GDM1 (cell line): Measurements from ENCODE around the gene MYO10.
A peak's percentile ranks its signal among the peaks of the same experiment; 100 is the strongest.

ENCODE experiments used
- DNase-seq: peaks from one replicate; lab custom pipeline; 2025; lab: John Stamatoyannopoulos, UW

The MYO10 gene

GRCh38 chr5:16943846-16944678 is 8.0 kb upstream of the MYO10 start:
- DNase-seq: no peak

GRCh38 chr5:16937503-16938161 is 1.5 kb upstream of the MYO10 start:
- no peak for DNase-seq

GRCh38 chr5:16936989-16937438 is 926 bp upstream of the MYO10 start:
- DNase-seq: no peak

GRCh38 chr5:16935231-16936149 is 598 bp downstream of the MYO10 start:
- DNase-seq: no peak

GRCh38 chr5:16934677-16935153 is 1.4 kb downstream of the MYO10 start:
- no peak for DNase-seq

- peak; percentile 50 for DNase-seq
Measured at GRCh38 chr5:16934123-16934522, 2.0 kb downstream of the MYO10 start.

- DNase-seq: no peak
Measured at GRCh38 chr5:16933337-16933736, 2.8 kb downstream of the MYO10 start.

GRCh38 chr5:16932401-16932800 is 3.7 kb downstream of the MYO10 start:
- DNase-seq: no peak

GRCh38 chr5:16931334-16932110 is 4.6 kb downstream of the MYO10 start:
- DNase-seq: no peak

GRCh38 chr5:16930496-16930895 is 5.6 kb downstream of the MYO10 start:
- DNase-seq: no peak

- no peak for DNase-seq
Measured at GRCh38 chr5:16929831-16930230, 6.3 kb downstream of the MYO10 start.

- DNase-seq: no peak
Measured at GRCh38 chr5:16929347-16929746, 6.7 kb downstream of the MYO10 start.

GRCh38 chr5:16927613-16928012 is 8.5 kb downstream of the MYO10 start:
- no peak for DNase-seq

GRCh38 chr5:16926417-16926816 is 9.7 kb downstream of the MYO10 start:
- DNase-seq: no peak

- DNase-seq: no peak
Measured at GRCh38 chr5:16924206-16924605, 11.9 kb downstream of the MYO10 start.

GRCh38 chr5:16922430-16922829 is 13.7 kb downstream of the MYO10 start:
- no peak for DNase-seq

- DNase-seq: no peak
Measured at GRCh38 chr5:16921211-16921610, 14.9 kb downstream of the MYO10 start.

GRCh38 chr5:16920109-16920816 is 15.8 kb downstream of the MYO10 start:
- DNase-seq: no peak

GRCh38 chr5:16918891-16919671 is 17.0 kb downstream of the MYO10 start:
- DNase-seq: no peak

GRCh38 chr5:16918156-16918555 is 17.9 kb downstream of the MYO10 start:
- no peak for DNase-seq
